HG03280 (cell line): ENCODE results near the gene DNAH14.

Experiments used
- ATAC-seq: cut with Tn5 transposase; IDR thresholded peaks from one replicate; pipeline ENCODE4 v1.9.1; 2021; ENCODE audit warnings: mild to moderate bottlenecking, moderate library complexity; ENCODE audit not compliant: unreplicated experiment

Gene DNAH14

GRCh38 chr1:225424562-225425200 is 495.2 kb downstream of the DNAH14 start:
- no peak for ATAC-seq

GRCh38 chr1:225425201-225425786 is 495.8 kb downstream of the DNAH14 start:
- no peak for ATAC-seq

GRCh38 chr1:225426395-225427234 is 497.1 kb downstream of the DNAH14 start:
- ATAC-seq, result no peak

- ATAC-seq, result peak; percentile 35
These were observed 498.0 kb downstream of the DNAH14 start, which contains the start of gene LBR for GRCh38 chr1:225427235-225428067. Gene LBR (minus strand): TSS chr1:225428038. CDS start chr1:225424075, 3,963 bp downstream.

- ATAC-seq, result peak; percentile 91
These were observed 498.8 kb downstream of the DNAH14 start for GRCh38 chr1:225428068-225428880.

- no peak for ATAC-seq
These were observed 499.5 kb downstream of the DNAH14 start for GRCh38 chr1:225428881-225429455.

- no peak for ATAC-seq
These were observed 500.8 kb downstream of the DNAH14 start for GRCh38 chr1:225430301-225430700.

- ATAC-seq, result no peak
These were observed 501.8 kb downstream of the DNAH14 start for GRCh38 chr1:225431081-225431863.

GRCh38 chr1:225434046-225434445 is 504.6 kb downstream of the DNAH14 start:
- ATAC-seq, result no peak

GRCh38 chr1:225435076-225435475 is 505.6 kb downstream of the DNAH14 start:
- ATAC-seq, result no peak

- ATAC-seq, result no peak
These were observed 506.0 kb downstream of the DNAH14 start for GRCh38 chr1:225435487-225435886.

- no peak for ATAC-seq
These were observed 506.5 kb downstream of the DNAH14 start for GRCh38 chr1:225435957-225436392.

- no peak for ATAC-seq
These were observed 508.4 kb downstream of the DNAH14 start for GRCh38 chr1:225437710-225438437.

GRCh38 chr1:225440380-225441221 is 511.1 kb downstream of the DNAH14 start:
- no peak for ATAC-seq

- ATAC-seq, result peak; percentile 43
These were observed 512.0 kb downstream of the DNAH14 start for GRCh38 chr1:225441314-225442122.

GRCh38 chr1:225442123-225442505 is 512.6 kb downstream of the DNAH14 start:
- no peak for ATAC-seq
